Measurements from ENCODE around the gene NELFA.

The NELFA gene

GRCh38 chr4:1972414-1972813 lies 36.4 kb downstream of the NELFA start:
- no peaks in the 10 kb centered on the region for H3K4me1 Mint-ChIP-seq (ENCODE audit: low read depth)
- no peak overlapping the region for H3K27ac Mint-ChIP-seq
- no peaks in the 10 kb centered on the region for H3K27me3 Mint-ChIP-seq
- H3K36me3 Mint-ChIP-seq, result no peaks in the 10 kb centered on the region
- no peaks in the 10 kb centered on the region for H3K9me3 Mint-ChIP-seq (ENCODE audit: low read depth)
- H3K4me3 Mint-ChIP-seq, result no peak overlapping the region

- Mint-ChIP-seq H3K36me3 (no peaks in the 10 kb centered on the region), H3K9me3 (ENCODE audit: low read depth) (no peaks in the 10 kb centered on the region), H3K27me3 (no peaks in the 10 kb centered on the region), H3K27ac (no peak overlapping the region), H3K4me3 (no peak overlapping the region), H3K4me1 (ENCODE audit: low read depth) (no peaks in the 10 kb centered on the region)
Measured at GRCh38 chr4:1971456-1972200, 37.1 kb downstream of the NELFA start.

DNA sequence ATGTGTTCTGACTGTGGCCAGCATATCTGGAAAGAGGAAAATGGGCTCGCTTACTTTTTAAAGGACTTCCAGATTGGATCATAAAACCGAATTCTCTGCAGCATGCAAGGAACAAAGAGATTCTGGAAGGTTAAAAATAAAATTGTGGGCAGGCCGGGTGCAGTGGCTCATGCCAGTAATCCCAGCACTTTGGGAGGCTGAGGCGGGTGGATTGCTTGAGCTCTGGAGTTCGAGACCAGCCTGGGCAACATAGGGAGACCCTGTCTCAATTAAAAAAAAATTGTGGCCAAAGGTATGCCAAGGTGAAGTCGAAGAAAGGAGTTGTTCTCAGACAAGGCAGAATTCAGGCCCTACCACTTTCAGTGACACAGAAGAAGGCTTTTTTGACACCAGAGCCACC lies 37.8 kb downstream of the NELFA start:
- Mint-ChIP-seq H3K4me1 (ENCODE audit: low read depth) (no peaks in the 10 kb centered on the region), H3K4me3 (no peak overlapping the region), H3K9me3 (ENCODE audit: low read depth) (no peaks in the 10 kb centered on the region), H3K27ac (no peak overlapping the region), H3K36me3 (peaks cover 2% of the 10 kb centered on the region), H3K27me3 (no peaks in the 10 kb centered on the region)

DNA sequence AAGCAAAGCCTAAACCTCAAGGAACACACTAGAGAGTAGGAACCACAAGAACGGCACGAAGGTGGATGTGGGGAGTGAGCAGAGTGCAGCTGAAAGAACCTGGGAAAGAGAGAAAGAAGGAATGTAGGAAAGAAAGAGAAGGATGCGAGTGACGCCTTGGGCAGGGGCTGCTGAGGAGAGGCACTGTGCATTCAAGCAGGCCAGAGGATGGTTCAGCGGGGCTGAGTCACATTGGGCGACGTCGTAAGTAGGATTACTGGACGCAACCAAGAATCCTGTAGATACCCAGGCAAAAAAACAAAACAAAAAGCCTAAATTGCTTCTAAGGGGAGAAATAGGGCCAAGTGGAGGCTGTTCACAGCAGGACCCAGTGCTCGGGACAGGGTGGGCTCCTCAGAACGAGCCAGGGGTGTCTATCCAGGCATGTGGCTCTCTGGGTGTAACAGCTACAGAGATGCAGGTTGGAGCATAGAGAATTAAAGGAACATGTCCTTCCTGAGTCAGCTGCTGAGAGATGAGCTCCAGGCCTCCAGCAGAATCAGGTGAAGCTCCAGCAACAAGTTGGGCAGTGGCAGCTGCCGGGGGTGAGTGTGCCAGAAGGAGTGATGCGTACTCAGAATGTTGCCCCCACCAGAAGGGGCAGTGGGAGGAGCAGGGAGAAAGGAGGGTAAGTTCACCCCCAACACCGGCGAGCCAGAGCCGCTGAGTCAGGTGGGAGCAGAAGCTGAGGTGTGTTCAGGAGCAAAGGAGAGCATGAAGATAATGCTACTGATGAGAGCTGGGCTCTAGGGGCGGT lies 38.6 kb downstream of the NELFA start:
- Mint-ChIP-seq H3K4me3 (no peak overlapping the region), H3K36me3 (peaks cover 9% of the 10 kb centered on the region)

GRCh38 chr4:1968686-1969295 lies 40.0 kb downstream of the NELFA start:
- H3K4me1 Mint-ChIP-seq (ENCODE audit: low read depth), result no peaks in the 10 kb centered on the region
- no peaks in the 10 kb centered on the region for H3K9me3 Mint-ChIP-seq (ENCODE audit: low read depth)
- H3K4me3 Mint-ChIP-seq, result no peak overlapping the region
- no peak overlapping the region for H3K27ac Mint-ChIP-seq
- H3K27me3 Mint-ChIP-seq, result no peaks in the 10 kb centered on the region
- H3K36me3 Mint-ChIP-seq, result peaks cover 14% of the 10 kb centered on the region

More for the DNA sequence above, 38.6 kb downstream of the NELFA start:
- no peaks in the 10 kb centered on the region for H3K27me3 Mint-ChIP-seq
- no peaks in the 10 kb centered on the region for H3K4me1 Mint-ChIP-seq (ENCODE audit: low read depth)
- H3K27ac Mint-ChIP-seq, result peak overlapping the region; percentile 9
- no peaks in the 10 kb centered on the region for H3K9me3 Mint-ChIP-seq (ENCODE audit: low read depth)

GRCh38 chr4:1967512-1968149 lies 41.1 kb downstream of the NELFA start:
- Mint-ChIP-seq H3K4me3 (no peak overlapping the region), H3K36me3 (peaks cover 18% of the 10 kb centered on the region), H3K27me3 (no peaks in the 10 kb centered on the region), H3K27ac (no peak overlapping the region), H3K4me1 (ENCODE audit: low read depth) (no peaks in the 10 kb centered on the region), H3K9me3 (ENCODE audit: low read depth) (no peaks in the 10 kb centered on the region)

DNA sequence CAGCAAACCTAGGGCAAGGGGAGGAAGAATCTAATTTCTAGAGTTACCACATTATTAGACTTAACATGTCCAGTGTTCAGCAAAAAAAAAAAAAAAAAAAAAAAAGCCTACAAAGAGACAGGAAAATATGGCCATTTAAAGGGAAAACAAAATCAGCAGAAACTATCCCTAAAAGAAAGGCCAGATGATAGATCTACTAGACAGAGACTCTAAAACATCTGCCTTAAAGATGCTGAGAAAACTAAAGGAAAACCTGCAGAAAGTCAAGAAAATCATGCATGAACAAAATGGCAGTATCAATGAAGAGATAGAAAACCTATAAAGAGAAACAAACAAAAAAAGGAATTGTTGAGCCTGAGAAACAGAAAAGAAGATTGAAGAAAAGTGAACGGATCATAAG lies 43.8 kb downstream of the NELFA start:
- Mint-ChIP-seq H3K4me3 (no peak overlapping the region), H3K9me3 (ENCODE audit: low read depth) (no peaks in the 10 kb centered on the region), H3K36me3 (peaks cover 25% of the 10 kb centered on the region), H3K27ac (no peak overlapping the region), H3K27me3 (no peaks in the 10 kb centered on the region), H3K4me1 (ENCODE audit: low read depth) (no peaks in the 10 kb centered on the region)

GRCh38 chr4:1964443-1964842 lies 44.3 kb downstream of the NELFA start:
- H3K9me3 Mint-ChIP-seq (ENCODE audit: low read depth), result no peaks in the 10 kb centered on the region
- no peaks in the 10 kb centered on the region for H3K27me3 Mint-ChIP-seq
- no peak overlapping the region for H3K4me3 Mint-ChIP-seq
- no peak overlapping the region for H3K27ac Mint-ChIP-seq
- peaks cover 25% of the 10 kb centered on the region for H3K36me3 Mint-ChIP-seq
- H3K4me1 Mint-ChIP-seq (ENCODE audit: low read depth), result no peaks in the 10 kb centered on the region

- no peak overlapping the region for H3K27ac Mint-ChIP-seq
- no peaks in the 10 kb centered on the region for H3K9me3 Mint-ChIP-seq (ENCODE audit: low read depth)
- no peaks in the 10 kb centered on the region for H3K27me3 Mint-ChIP-seq
- peaks cover 27% of the 10 kb centered on the region for H3K36me3 Mint-ChIP-seq
- no peaks in the 10 kb centered on the region for H3K4me1 Mint-ChIP-seq (ENCODE audit: low read depth)
- H3K4me3 Mint-ChIP-seq, result no peak overlapping the region
Measured at GRCh38 chr4:1962980-1963379, 45.8 kb downstream of the NELFA start.

- Mint-ChIP-seq H3K9me3 (ENCODE audit: low read depth) (no peaks in the 10 kb centered on the region), H3K27me3 (no peaks in the 10 kb centered on the region), H3K36me3 (peaks cover 27% of the 10 kb centered on the region), H3K4me3 (no peak overlapping the region), H3K27ac (no peak overlapping the region), H3K4me1 (ENCODE audit: low read depth) (no peaks in the 10 kb centered on the region)
Measured at GRCh38 chr4:1961563-1961962, 47.2 kb downstream of the NELFA start.

DNA sequence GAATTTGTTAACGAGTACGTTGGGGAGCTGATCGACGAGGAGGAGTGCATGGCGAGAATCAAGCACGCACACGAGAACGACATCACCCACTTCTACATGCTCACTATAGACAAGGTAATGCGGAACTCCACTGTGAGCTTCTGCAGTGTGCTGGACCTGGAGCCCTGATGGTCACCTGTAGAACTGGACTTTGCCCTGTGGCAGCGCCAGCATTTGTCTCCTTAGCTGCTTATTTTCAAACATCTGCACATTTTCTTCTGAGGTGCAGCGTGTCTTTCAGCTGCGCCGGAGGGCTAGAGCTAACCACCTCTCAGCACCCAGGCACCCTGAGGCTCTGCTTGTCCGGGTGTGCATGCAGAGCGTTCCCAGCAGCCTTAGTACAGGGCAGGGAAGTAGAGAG lies 47.7 kb downstream of the NELFA start:
- Mint-ChIP-seq H3K4me3 (no peak overlapping the region), H3K4me1 (ENCODE audit: low read depth) (no peaks in the 10 kb centered on the region), H3K27ac (no peak overlapping the region), H3K36me3 (peaks cover 26% of the 10 kb centered on the region), H3K27me3 (no peaks in the 10 kb centered on the region), H3K9me3 (ENCODE audit: low read depth) (no peaks in the 10 kb centered on the region)

DNA sequence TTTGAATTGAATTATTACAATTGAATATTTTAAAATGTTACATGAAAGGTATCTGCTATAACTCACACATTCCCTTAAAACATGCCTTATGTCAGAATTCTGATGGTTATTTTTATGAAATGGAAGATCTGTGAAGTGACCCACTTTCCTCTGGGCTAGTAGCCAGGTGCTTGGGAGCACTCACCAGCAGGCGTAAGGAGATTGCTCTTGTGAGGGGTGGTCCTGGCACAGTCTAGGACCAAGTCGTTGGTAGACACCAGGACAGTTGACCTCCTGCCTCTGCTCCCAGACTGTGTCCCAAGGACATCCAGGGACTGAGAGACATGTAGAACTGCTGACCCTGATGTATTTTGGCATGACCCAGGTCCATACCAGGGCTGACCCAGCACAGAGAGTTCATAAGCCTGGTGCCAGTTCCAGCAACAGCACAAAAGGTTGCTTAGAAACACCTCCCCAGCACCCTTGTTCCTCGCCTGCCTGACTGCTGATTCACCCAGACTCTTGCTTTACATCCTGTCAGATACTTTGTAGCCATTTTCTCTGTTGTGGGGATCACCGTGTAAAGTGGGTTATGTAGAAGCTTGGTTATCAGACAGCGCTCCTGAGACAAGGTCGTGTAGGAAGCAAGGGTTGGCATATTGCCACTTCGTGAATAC lies 48.5 kb downstream of the NELFA start:
- Mint-ChIP-seq H3K4me1 (ENCODE audit: low read depth) (no peaks in the 10 kb centered on the region), H3K4me3 (no peak overlapping the region), H3K27me3 (no peaks in the 10 kb centered on the region), H3K27ac (no peak overlapping the region), H3K36me3 (peaks cover 21% of the 10 kb centered on the region), H3K9me3 (ENCODE audit: low read depth) (no peaks in the 10 kb centered on the region)

DNA sequence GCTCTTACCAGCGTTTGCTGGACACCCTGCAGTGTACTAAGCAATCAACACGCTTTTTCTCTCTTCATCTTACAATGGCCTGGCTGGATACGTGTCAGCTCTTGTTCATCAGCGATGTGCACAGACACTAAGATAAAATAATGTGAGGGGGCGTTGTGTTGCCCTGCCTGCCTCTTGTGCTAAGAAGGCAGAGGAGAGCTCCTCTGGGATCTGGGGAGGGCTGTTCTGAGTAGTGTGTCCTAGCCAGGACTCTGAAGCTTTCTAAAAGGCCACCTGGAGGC lies 49.7 kb downstream of the NELFA start:
- Mint-ChIP-seq H3K27ac (no peak overlapping the region), H3K4me3 (no peak overlapping the region), H3K9me3 (ENCODE audit: low read depth) (no peaks in the 10 kb centered on the region), H3K36me3 (peaks cover 18% of the 10 kb centered on the region), H3K4me1 (ENCODE audit: low read depth) (no peaks in the 10 kb centered on the region), H3K27me3 (no peaks in the 10 kb centered on the region)

- H3K27ac Mint-ChIP-seq, result no peak overlapping the region
- no peaks in the 10 kb centered on the region for H3K27me3 Mint-ChIP-seq
- no peaks in the 10 kb centered on the region for H3K4me1 Mint-ChIP-seq (ENCODE audit: low read depth)
- H3K9me3 Mint-ChIP-seq (ENCODE audit: low read depth), result no peaks in the 10 kb centered on the region
- no peak overlapping the region for H3K4me3 Mint-ChIP-seq
- H3K36me3 Mint-ChIP-seq, result peaks cover 18% of the 10 kb centered on the region
Measured at GRCh38 chr4:1958276-1959103, 50.3 kb downstream of the NELFA start.

Measured in activated naive CD8-positive, alpha-beta T cell (primary cell).